HG03097 (cell line): ENCODE measurements around the gene COA3.

Experiments
- ATAC-seq: cut with Tn5 transposase; IDR thresholded peaks from one replicate; pipeline ENCODE4 v1.9.1; 2021; ENCODE audit not compliant: unreplicated experiment, low FRiP score

COA3 gene

GRCh38 chr17:42760652-42761581, 37.6 kb downstream of the COA3 start, which contains the start of gene RAMP2:
Gene RAMP2, plus strand, starts transcription at chr17:42761227. Its CDS starts 35 bp downstream, at chr17:42761262.
- no peak for ATAC-seq

GRCh38 chr17:42759982-42760651, 38.4 kb downstream of the COA3 start:
- no peak for ATAC-seq

- no peak for ATAC-seq
Observed at GRCh38 chr17:42754782-42755181, 43.7 kb downstream of the COA3 start.

- ATAC-seq: no peak
Observed at GRCh38 chr17:42751628-42752027, 46.9 kb downstream of the COA3 start.

- no peak for ATAC-seq
Observed at GRCh38 chr17:42750739-42751344, 47.7 kb downstream of the COA3 start.

- no peak for ATAC-seq
Observed at GRCh38 chr17:42748908-42749798, 49.4 kb downstream of the COA3 start.

- no peak for ATAC-seq
Observed at GRCh38 chr17:42748202-42748907, 50.1 kb downstream of the COA3 start.
